Endothelial cell of umbilical vein (primary cell): ENCODE data around the gene HOMER1. TPM values are rescaled to one million over a fixed set of nuclear protein-coding genes. Genes with fewer than 3 reads are reported as not detected.

Source experiments
- BruUV-seq: library from RNA; stranded (reverse); fragments of 400-500 nt; replicated peaks from 2 replicates; lab custom pipeline; 2021; lab: Mats Ljungman, UMichigan
- CTCF ChIA-PET: fragments of 300-600, 350-600 bp; sonication (Branson Sonifier 250); formaldehyde crosslinking; loops from one replicate; lab custom pipeline; 2021; ENCODE audit warnings: antibody characterized with exemption, inconsistent platforms; lab: Charles Lee
- POLR2A ChIA-PET: fragments of 300-600, 350-600 bp; sonication (Branson Sonifier 250); formaldehyde crosslinking; loops from one replicate; lab custom pipeline; 2021; ENCODE audit warnings: antibody characterized with exemption, inconsistent platforms; lab: Charles Lee
- DNase-seq: peaks from one replicate; pipeline ENCODE4 v3.0.0-alpha.2; 2011; ENCODE audit warnings: low read depth, low spot score
- FAIRE-seq: peaks from 2 replicates; lab custom pipeline; 2011; peaks lifted over from hg19 to GRCh38; lab: Jason Lieb, UNC
- H2AFZ ChIP-seq: 2 replicates; pipeline ENCODE4 v1.6.0; 2012; ENCODE audit warnings: low read depth, low read length, control low read depth, inconsistent platforms
- H3K27ac ChIP-seq: 2 replicates; pipeline ENCODE4 v1.5.1; 2011; ENCODE audit warnings: low read depth, mild to moderate bottlenecking, control low read depth, low read length, moderate library complexity; ENCODE audit not compliant: insufficient read depth
- H3K27me3 ChIP-seq, 2 experiments: 2 replicates each; pipeline versions ENCODE4 v1.6.0 to v1.6.1; 2011; ENCODE audit warnings: low read length in 2 of 2, mixed read lengths in 1 of 2; ENCODE audit not compliant: control insufficient read depth in 2 of 2, insufficient read depth in 2 of 2
- H3K36me3 ChIP-seq, 2 experiments: 2 replicates in 1 of 2; 3 replicates in 1 of 2; pipeline ENCODE4 v1.5.1; 2011; ENCODE audit warnings: low read length in 2 of 2, mild to moderate bottlenecking in 1 of 2, moderate library complexity in 1 of 2; ENCODE audit not compliant: control insufficient read depth in 2 of 2, insufficient read depth in 2 of 2; ENCODE audit errors: extremely low read depth in 1 of 2
- H3K4me1 ChIP-seq: 3 replicates; pipeline ENCODE4 v1.5.1; 2011; ENCODE audit warnings: mild to moderate bottlenecking, low read length; ENCODE audit not compliant: control insufficient read depth, insufficient read depth; ENCODE audit errors: extremely low read depth
- H3K4me2 ChIP-seq: 2 replicates; pipeline ENCODE4 v1.6.1; 2011; ENCODE audit warnings: low read length, control low read depth, mixed read lengths; ENCODE audit not compliant: insufficient read depth
- H3K4me3 ChIP-seq, 3 experiments: fragments of 200-600 bp in 1 of 3; sonication (generic), shearing (Covaris generic) in 1 of 3; replicated peaks in 1 of 3; 2 replicates each; pipeline ENCODE4 v1.5.1; 2011 to 2016; ENCODE audit warnings: control low read depth in 3 of 3, low read length in 3 of 3, mild to moderate bottlenecking in 2 of 3, inconsistent platforms in 1 of 3, low read depth in 1 of 3, moderate library complexity in 1 of 3; ENCODE audit not compliant: insufficient read depth in 1 of 3
- H3K79me2 ChIP-seq: 2 replicates; pipeline ENCODE4 v1.6.0; 2012; ENCODE audit warnings: low read length, inconsistent platforms; ENCODE audit not compliant: control insufficient read depth, insufficient read depth
- H3K9ac ChIP-seq: replicated peaks from 2 replicates; pipeline ENCODE3; 2011; ENCODE audit warnings: low read length, control low read depth; ENCODE audit not compliant: insufficient read depth; ENCODE audit errors: extremely low read depth
- H3K9me1 ChIP-seq: replicated peaks from 3 replicates; pipeline ENCODE4 v1.6.0; 2011; ENCODE audit warnings: mild to moderate bottlenecking, low read length; ENCODE audit not compliant: control insufficient read depth, insufficient read depth; ENCODE audit errors: extremely low read depth
- H3K9me3 ChIP-seq: replicated peaks from 2 replicates; pipeline ENCODE4 v1.5.1; 2012; ENCODE audit warnings: low read length, inconsistent platforms; ENCODE audit not compliant: control insufficient read depth, insufficient read depth
- H4K20me1 ChIP-seq: replicated peaks from 2 replicates; pipeline ENCODE3; 2011; ENCODE audit warnings: mild to moderate bottlenecking, low read length; ENCODE audit not compliant: control insufficient read depth, insufficient read depth; ENCODE audit errors: extremely low read depth
- CTCF ChIP-seq, 2 donors: IDR thresholded peaks; 1 replicate in 1 of 2; 2 replicates in 1 of 2; pipeline ENCODE4 v1.5.1; 2011; ENCODE audit warnings: low read length in 2 of 2, mild to moderate bottlenecking in 2 of 2, moderate library complexity in 2 of 2, control low read depth in 1 of 2, inconsistent platforms in 1 of 2, low read depth in 1 of 2; ENCODE audit not compliant: insufficient read depth in 1 of 2; ENCODE audit errors: extremely low read depth in 1 of 2
- EZH2 ChIP-seq: IDR thresholded peaks from 2 replicates; pipeline ENCODE4 v1.6.1; 2012; ENCODE audit warnings: borderline replicate concordance, low read depth, mild to moderate bottlenecking, moderate library complexity, low read length, inconsistent platforms; ENCODE audit not compliant: severe bottlenecking
- GATA2 ChIP-seq: IDR thresholded peaks from 2 replicates; pipeline ENCODE4 v1.7.0; 2011; ENCODE audit warnings: low read depth, mild to moderate bottlenecking, moderate library complexity, mixed read lengths, low read length; ENCODE audit not compliant: insufficient read length, insufficient read depth
- MAX ChIP-seq: IDR thresholded peaks from 2 replicates; pipeline ENCODE4 v1.6.1; 2011; ENCODE audit not compliant: insufficient read depth, insufficient read length
- MYC ChIP-seq: IDR thresholded peaks from one replicate; pipeline ENCODE4 v1.6.1; 2011; ENCODE audit warnings: mild to moderate bottlenecking, low read depth, low read length
- POLR2A ChIP-seq: IDR thresholded peaks from 2 replicates; pipeline ENCODE4 v1.6.1; 2012; ENCODE audit warnings: low read depth, mild to moderate bottlenecking, control low read depth, low read length
- POLR2AphosphoS5 ChIP-seq: IDR thresholded peaks from 2 replicates; pipeline ENCODE4 v1.6.1; 2012; ENCODE audit warnings: low read depth, mild to moderate bottlenecking, control low read depth, low read length, moderate library complexity; ENCODE audit not compliant: insufficient read depth
- dilution Hi-C: fragments of 300-500 bp; cut with MboI; formaldehyde crosslinking; loops from one replicate; pipeline ENCODE4 v1.15.0; 2019; ENCODE audit warnings: low sequenced_read_pairs; ENCODE audit not compliant: extremely low pct_ligation_motif_present
- intact Hi-C: fragments of 100-400 bp; cut with micrococcal nuclease; formaldehyde crosslinking; loops from one replicate; pipeline ENCODE4 v1.10.0; 2022
- polyA plus RNA-seq, 4 experiments: library from polyadenylated mRNA; depleted of rRNA in 3 of 4; stranded (reverse) in 3 of 4; unstranded in 1 of 4; fragments of >200 nt; gene quantifications; 2 replicates each; pipeline versions ENCODE4 v1.2.1 to v1.2.3, GENCODE V29; 2011 to 2012; ENCODE audit warnings: missing spikeins in 1 of 4
- total RNA-seq: library from RNA; stranded (reverse); gene quantifications from 2 replicates; pipeline ENCODE4 v1.2.3, GENCODE V29; 2021

HOMER1 gene
- total and polyA plus RNA-seq, 2 donors (not counting 3 experiments of a cell fraction or from before 2014, with no cell fraction given), result 0.57 to 3.9 TPM

GRCh38 chr5:79535477-79536192 is 21.7 kb upstream of the HOMER1 start:
- ChIA-PET POLR2A (no interaction called here), CTCF (interaction anchor here (1.1 to 2.4 kb wide), 2 partner anchors 510 to 515 kb away, joined by 3 to 12 read pairs; no protein-coding TSS in a partner anchor)
- no peaks in the 10 kb centered on the region for H3K9me1 ChIP-seq
- no peaks in the 10 kb centered on the region for H3K36me3 ChIP-seq
- H3K4me3 ChIP-seq, result no peak overlapping the region
- no peak for TF ChIP-seq GATA2
- TF ChIP-seq MAX, result no peak
- no peak for TF ChIP-seq POLR2A
- no peak for TF ChIP-seq MYC
- TF ChIP-seq EZH2, result no peak
- no peak for TF ChIP-seq POLR2AphosphoS5
- TF ChIP-seq CTCF (IDR thresholded peaks at IDR 0.05; ENCODE audit: extremely low read depth in 1 of 2, insufficient read depth in 1 of 2, low read depth in 1 of 2, low read length in 2 of 2), result no peak
- intact Hi-C loops (no loop called here), dilution Hi-C loops (no loop called here)
- no peak overlapping the region for H2AFZ ChIP-seq
- FAIRE-seq (no peak), DNase-seq (no peak)
- H4K20me1 ChIP-seq, result no peaks in the 10 kb centered on the region
- BruUV-seq, result no TSS peak
- no peaks in the 10 kb centered on the region for H3K4me1 ChIP-seq
- peaks cover 0 to 8% of the 10 kb centered on the region in 2 experiments for H3K27me3 ChIP-seq
- H3K27ac ChIP-seq, result no peak overlapping the region
- no peak overlapping the region for H3K4me2 ChIP-seq
- H3K9me3 ChIP-seq, result no peaks in the 10 kb centered on the region
- no peak overlapping the region for H3K9ac ChIP-seq
- H3K79me2 ChIP-seq, result no peaks in the 10 kb centered on the region
